HepG2 (cell line): ENCODE data around the gene ACSL4. TPM values are rescaled to one million over a fixed set of nuclear protein-coding genes. Genes with fewer than 3 reads are reported as not detected.
A peak's percentile ranks its signal among the peaks of the same experiment; 100 is the strongest.

Source experiments
- CREB3 ChIP-seq: sonication (generic); formaldehyde crosslinking; IDR thresholded peaks from 2 replicates; pipeline ENCODE4 v1.5.0; 2020; ENCODE audit warnings: missing genetic modification reagents
- HNRNPLL ChIP-seq: fragments of 200-400 bp; formaldehyde crosslinking; IDR thresholded peaks from 2 replicates; pipeline ENCODE4 v1.6.1; 2017; ENCODE audit warnings: mild to moderate bottlenecking, low read depth, low read length; ENCODE audit not compliant: poor library complexity, severe bottlenecking
- HOXD1 ChIP-seq: sonication (generic); formaldehyde crosslinking; IDR thresholded peaks from 2 replicates; pipeline ENCODE4 v1.5.0; 2020; ENCODE audit warnings: missing genetic modification reagents
- IKZF5 ChIP-seq: IDR thresholded peaks from 2 replicates; pipeline ENCODE4 v1.6.1; 2018; ENCODE audit warnings: missing genetic modification reagents, mild to moderate bottlenecking, missing compliant biosample characterization
- MAF1 ChIP-seq: sonication (generic); formaldehyde crosslinking; IDR thresholded peaks from 2 replicates; pipeline ENCODE4 v1.5.0; 2020; ENCODE audit warnings: missing genetic modification reagents, borderline replicate concordance
- MAX ChIP-seq: IDR thresholded peaks from 2 replicates; pipeline ENCODE4 v1.6.1; 2012; ENCODE audit warnings: inconsistent platforms
- MED8 ChIP-seq: sonication (generic); formaldehyde crosslinking; IDR thresholded peaks from 2 replicates; pipeline ENCODE4 v1.8.1; 2023; ENCODE audit warnings: mild to moderate bottlenecking, missing genetic modification reagents; ENCODE audit not compliant: insufficient replicate concordance
- MEIS2 ChIP-seq: sonication (generic); formaldehyde crosslinking; IDR thresholded peaks from 2 replicates; pipeline ENCODE4 v1.9.0; 2021; ENCODE audit warnings: mild to moderate bottlenecking, missing genetic modification reagents
- NFATC3 ChIP-seq: sonication (generic); formaldehyde crosslinking; IDR thresholded peaks from 2 replicates; pipeline ENCODE4 v1.5.1; 2020; ENCODE audit warnings: mild to moderate bottlenecking, missing genetic modification reagents
- POLR2AphosphoS5 ChIP-seq: IDR thresholded peaks from 2 replicates; pipeline ENCODE4 v1.6.1; 2012; ENCODE audit warnings: low read depth, low read length
- PRMT3 ChIP-seq: sonication (generic); formaldehyde crosslinking; IDR thresholded peaks from 2 replicates; pipeline ENCODE4 v1.8.1; 2022; ENCODE audit warnings: low read depth, mild to moderate bottlenecking, moderate library complexity, missing genetic modification reagents, borderline replicate concordance
- RARG ChIP-seq: sonication (generic); formaldehyde crosslinking; IDR thresholded peaks from 2 replicates; pipeline ENCODE4 v1.4.0; 2020; ENCODE audit warnings: low read depth, mild to moderate bottlenecking, missing genetic modification reagents
- REST ChIP-seq, 2 experiments: IDR thresholded peaks; 2 replicates each; pipeline ENCODE4 v1.6.1; 2011 to 2012; ENCODE audit warnings: low read length in 2 of 2, borderline replicate concordance in 1 of 2, low read depth in 1 of 2, mild to moderate bottlenecking in 1 of 2, moderate library complexity in 1 of 2
- SNAPC2 ChIP-seq: sonication (generic); formaldehyde crosslinking; IDR thresholded peaks from 2 replicates; pipeline ENCODE4 v1.8.1; 2022; ENCODE audit warnings: mild to moderate bottlenecking, missing genetic modification reagents
- TFAP4 ChIP-seq: sonication (generic); IDR thresholded peaks from 2 replicates; pipeline ENCODE4 v1.6.1; 2016; ENCODE audit warnings: low read depth, borderline replicate concordance
- YY1 ChIP-seq: IDR thresholded peaks from 2 replicates; pipeline ENCODE4 v1.6.1; 2011; ENCODE audit warnings: low read length, low read depth, moderate library complexity, mild to moderate bottlenecking; ENCODE audit not compliant: insufficient read depth, insufficient replicate concordance
- ZFY ChIP-seq: sonication (generic); formaldehyde crosslinking; IDR thresholded peaks from 2 replicates; pipeline ENCODE4 v1.4.0; 2020; ENCODE audit warnings: missing genetic modification reagents
- ZKSCAN1 ChIP-seq: fragments of 150-350 bp; IDR thresholded peaks from 2 replicates; pipeline ENCODE4 v1.6.1; 2014; ENCODE audit warnings: low read length
- ZNF124 ChIP-seq: sonication (generic); formaldehyde crosslinking; IDR thresholded peaks from 2 replicates; pipeline ENCODE4 v1.4.0; 2020; ENCODE audit warnings: missing genetic modification reagents
- ZNF207 ChIP-seq: fragments of 450-650 bp; IDR thresholded peaks from 2 replicates; pipeline ENCODE4 v1.6.1; 2016; ENCODE audit warnings: antibody characterized with exemption, borderline replicate concordance
- ZNF292 ChIP-seq: sonication (generic); formaldehyde crosslinking; IDR thresholded peaks from 2 replicates; pipeline ENCODE4 v1.8.1; 2022; ENCODE audit warnings: mild to moderate bottlenecking, low read depth, missing genetic modification reagents, borderline replicate concordance
- ZNF615 ChIP-seq: sonication (generic); formaldehyde crosslinking; IDR thresholded peaks from 2 replicates; pipeline ENCODE4 v1.5.0; 2020; ENCODE audit warnings: mild to moderate bottlenecking, missing genetic modification reagents, borderline replicate concordance
- ZNF773 ChIP-seq: sonication (generic); formaldehyde crosslinking; IDR thresholded peaks from 2 replicates; pipeline ENCODE4 v1.4.0; 2020; ENCODE audit warnings: missing genetic modification reagents, borderline replicate concordance
- polyA plus RNA-seq, 8 experiments: library from polyadenylated mRNA; depleted of rRNA in 3 of 8; stranded (reverse) in 7 of 8; unstranded in 1 of 8; fragments of >200 nt; fragmentation: Illumina TruSeq in 4 of 8; extraction: Trizol in 4 of 8; gene quantifications; 2 replicates each; pipeline versions ENCODE4 v1.2.1 to v1.2.3, GENCODE V29; 2011 to 2016; ENCODE audit warnings: low read depth in 4 of 8, missing spikeins in 1 of 8, mixed read lengths in 1 of 8; ENCODE audit not compliant: insufficient read depth in 1 of 8
- total RNA-seq, 5 experiments: library from RNA; depleted of rRNA; stranded (reverse); fragments of >200 nt; fragmentation: Illumina TruSeq; extraction: Trizol; gene quantifications; 2 replicates each; pipeline ENCODE4 v1.2.3, GENCODE V29; 2016; ENCODE audit warnings: low read depth in 1 of 5

ACSL4 gene
- total and polyA plus RNA-seq, 2 of the 13 experiments (the other 11 are each of a cell fraction or from before 2014, with no cell fraction given), result 207 to 316 TPM

GRCh38 chrX:109732807-109733612 is at the start of gene ACSL4 (continued):
- no peak for TF ChIP-seq CREB3 (CRISPR knock-in tag)
- TF ChIP-seq MAX, result peak; percentile 18; the same call in 1 of the 2 replicates
- peak; percentile 42; the same call in 1 of the 2 replicates for TF ChIP-seq HOXD1 (CRISPR knock-in tag)
- peak; percentile 39 for TF ChIP-seq ZFY (CRISPR knock-in tag)
- TF ChIP-seq ZNF124 (CRISPR knock-in tag), result no peak
- no peak for TF ChIP-seq NFATC3 (CRISPR knock-in tag)
- peak; percentile 78 for TF ChIP-seq HNRNPLL
- TF ChIP-seq POLR2AphosphoS5, result peak; percentile 81
- no peak for TF ChIP-seq RARG
- no peak for TF ChIP-seq MAF1 (CRISPR knock-in tag)
- no peak for TF ChIP-seq ZNF773 (CRISPR knock-in tag)
- TF ChIP-seq ZNF615, result no peak
- TF ChIP-seq MED8 (CRISPR knock-in tag), result peak; percentile 88
- TF ChIP-seq PRMT3 (CRISPR knock-in tag), result peak; percentile 71; the same call in 1 of the 2 replicates
- TF ChIP-seq TFAP4, result no peak
- no peak for TF ChIP-seq ZNF207
- peak in 1 of 2 experiments; percentile 38; a peak in 1 of 4 replicates for TF ChIP-seq REST (IDR thresholded peaks at IDR 0.05; ENCODE audit: borderline replicate concordance in 1 of 2, low read depth in 1 of 2, low read length in 2 of 2)
- no peak for TF ChIP-seq MEIS2 (CRISPR knock-in tag)
- TF ChIP-seq ZKSCAN1, result no peak
- TF ChIP-seq YY1, result peak; percentile 47
- TF ChIP-seq ZNF292, result no peak
- TF ChIP-seq SNAPC2 (CRISPR knock-in tag), result no peak
- TF ChIP-seq IKZF5 (CRISPR knock-in tag), result 0 out of 2 replicates have a peak, but pooled peaks have one; percentile 52
